Activated CD4-positive, alpha-beta T cell treated with anti-CD3 and anti-CD28 coated beads for 36 hours (primary cell): Measurements from ENCODE around the gene ACSL5. TPM values are rescaled to one million over a fixed set of nuclear protein-coding genes. Genes with fewer than 3 reads are reported as not detected.
"Not testable (repeated sequence)": the region's sequence is repeated elsewhere in the genome, so short reads cannot be mapped to it uniquely, and the experiment has no call there.

Source experiments
- ATAC-seq: fragments of 200-7000 bp; cut with Tn5 transposase; one replicate; pipeline ENCODE4 v1.10.0; 2021; ENCODE audit warnings: mild to moderate bottlenecking, moderate library complexity
- CTCF ChIA-PET: fragments of 350-600 bp; sonication (Branson Sonifier 250); formaldehyde crosslinking; loops from one replicate; lab custom pipeline; 2021; ENCODE audit warnings: antibody characterized with exemption; lab: Charles Lee
- POLR2A ChIA-PET: fragments of 350-600 bp; sonication (Branson Sonifier 250); formaldehyde crosslinking; loops from one replicate; lab custom pipeline; 2021; ENCODE audit warnings: antibody characterized with exemption, inconsistent platforms; lab: Charles Lee
- DNase-seq: peaks from one replicate; pipeline ENCODE4 v3.0.0-alpha.2; 2020
- H3K27ac Mint-ChIP-seq: one replicate; pipeline ENCODE4 v1.8.0; 2021; ENCODE audit warnings: mixed read lengths
- H3K27me3 Mint-ChIP-seq: one replicate; pipeline ENCODE4 v1.8.0; 2021; ENCODE audit warnings: mixed read lengths
- H3K36me3 Mint-ChIP-seq: one replicate; pipeline ENCODE4 v1.8.0; 2021; ENCODE audit warnings: low read depth, mixed read lengths
- H3K4me1 Mint-ChIP-seq: one replicate; pipeline ENCODE4 v1.8.0; 2021; ENCODE audit warnings: mixed read lengths
- H3K4me3 Mint-ChIP-seq: one replicate; pipeline ENCODE4 v1.8.0; 2021; ENCODE audit warnings: mild to moderate bottlenecking, moderate library complexity, mixed read lengths
- H3K9me3 Mint-ChIP-seq: one replicate; pipeline ENCODE4 v1.8.0; 2021; ENCODE audit warnings: low read depth, mixed read lengths
- intact Hi-C, 2 experiments: fragments of 100-400 bp; cut with DNase I in 1 of 2; cut with micrococcal nuclease in 1 of 2; formaldehyde crosslinking; loops; one replicate each; pipeline versions ENCODE4 v1.14.2 to v1.15.1; 2022 to 2024; cut with DNase I, micrococcal nuclease
- total RNA-seq, 2 experiments: library from RNA; stranded (reverse); gene quantifications; one replicate each; pipeline ENCODE4 v1.2.3, GENCODE V29; 2021

ACSL5 gene
- total RNA-seq, 2 experiments from 2014 or later = 32.0 to 32.1 TPM

DNA sequence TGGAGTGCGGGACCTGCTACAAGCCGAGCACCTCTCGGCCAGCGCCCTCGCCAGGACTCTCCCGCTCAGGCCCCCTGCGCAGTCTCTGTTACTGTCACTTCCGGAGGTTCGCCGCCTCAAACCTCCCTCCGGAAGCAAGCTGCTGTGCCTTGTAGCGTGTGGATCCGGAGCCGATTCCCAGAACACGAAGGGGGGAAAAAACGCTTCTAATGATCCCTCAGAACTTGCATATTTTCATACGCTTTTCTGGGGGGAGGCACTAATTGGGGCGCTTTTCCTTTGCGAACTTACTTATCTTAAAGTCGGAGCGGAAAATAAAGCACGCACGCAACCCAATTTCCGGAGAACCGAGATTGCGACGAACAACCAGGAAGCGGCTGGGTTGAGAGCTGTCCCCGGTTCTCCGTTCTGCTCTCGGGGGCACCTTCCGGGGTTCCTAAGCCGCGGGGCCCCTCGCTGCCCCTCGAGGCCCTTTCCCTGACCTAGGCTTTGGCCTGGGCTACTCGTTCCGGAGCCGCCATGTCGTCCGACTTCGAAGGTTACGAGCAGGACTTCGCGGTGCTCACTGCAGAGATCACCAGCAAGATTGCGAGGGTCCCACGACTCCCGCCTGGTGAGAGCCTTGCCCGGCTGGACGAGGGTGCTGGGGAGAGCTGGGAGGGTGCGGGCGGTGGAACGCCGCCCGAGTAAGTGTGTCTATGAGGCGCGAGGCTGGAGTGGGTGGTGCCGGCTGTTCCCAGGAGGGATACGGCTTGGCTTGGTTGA is 73.1 kb downstream of the ACSL5 start, which contains the start of the genes VTI1A and ZDHHC6:
TSS of gene VTI1A (plus strand) at position 361 of the 765 bp plus-strand sequence. CDS start at position 520, 159 bp downstream.
TSS of gene ZDHHC6 (minus strand) at position 60 of the 765 bp plus-strand sequence. CDS start 1,478 bp downstream, outside the sequence.
- POLR2A ChIA-PET = interaction anchor here (0.8 to 1.5 kb wide), 3 partner anchors 9 to 72 kb away, joined by 3 to 5 read pairs (median 4); no protein-coding TSS in a partner anchor
- Mint-ChIP-seq H3K36me3 (peaks cover 38% of the 10 kb centered on the region), H3K4me1 (peaks cover 53% of the 10 kb centered on the region), H3K27me3 (no peaks in the 10 kb centered on the region), H3K27ac (peak within 1 kb of the TSS; percentile 96), H3K4me3 (peak within 1 kb of the TSS; percentile 84), H3K9me3 (no peaks in the 10 kb centered on the region)
- DNase-seq = peak; percentile 91
- ATAC-seq = peak; percentile 90
- intact Hi-C loops = loop anchor here (1.0 to 10.0 kb wide), 6 partner anchors 24 to 264 kb away; partner anchors contain the start of gene GPAM (in 2 of the 2)
- CTCF ChIA-PET = interaction anchor here (0.7 to 2.1 kb wide), 4 partner anchors 9 to 265 kb away, joined by 3 to 8 read pairs (median 3); no protein-coding TSS in a partner anchor

DNA sequence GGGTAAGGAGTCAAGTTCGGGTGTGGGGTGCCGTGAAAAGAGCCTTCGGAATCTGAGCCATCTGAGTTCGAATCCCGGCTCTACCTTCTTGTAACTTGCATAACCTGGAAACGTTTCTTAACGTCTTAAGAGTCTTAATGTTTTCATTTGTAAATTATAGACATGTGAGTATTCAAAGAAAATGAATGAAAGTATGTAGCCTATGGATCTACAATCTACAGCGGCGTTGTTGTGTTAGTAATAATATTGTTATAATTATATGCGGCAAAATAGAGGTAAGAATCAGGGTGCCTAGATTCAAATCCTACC is 73.7 kb downstream of the ACSL5 start:
- Mint-ChIP-seq H3K27me3 (no peaks in the 10 kb centered on the region), H3K4me3 (peak overlapping the region; percentile 84), H3K36me3 (peaks cover 35% of the 10 kb centered on the region), H3K9me3 (no peaks in the 10 kb centered on the region), H3K27ac (peak overlapping the region; percentile 96), H3K4me1 (peaks cover 48% of the 10 kb centered on the region)
- no peak for DNase-seq
- no peak for ATAC-seq
- POLR2A ChIA-PET = interaction anchor here (0.8 to 1.5 kb wide), 3 partner anchors 8 to 73 kb away, joined by 3 to 5 read pairs (median 4); no protein-coding TSS in a partner anchor
- CTCF ChIA-PET = interaction anchor here (1.1 to 2.1 kb wide), 2 partner anchors 8 to 24 kb away, joined by 3 to 8 read pairs; no protein-coding TSS in a partner anchor
- intact Hi-C loops = loop anchor here (2.0 to 10.0 kb wide), 5 partner anchors 23 to 263 kb away; partner anchors contain the start of gene GPAM (in 1 of the 2)

GRCh38 chr10:112448888-112449287 is 75.0 kb downstream of the ACSL5 start:
- no peaks in the 10 kb centered on the region for H3K27me3 Mint-ChIP-seq

DNA sequence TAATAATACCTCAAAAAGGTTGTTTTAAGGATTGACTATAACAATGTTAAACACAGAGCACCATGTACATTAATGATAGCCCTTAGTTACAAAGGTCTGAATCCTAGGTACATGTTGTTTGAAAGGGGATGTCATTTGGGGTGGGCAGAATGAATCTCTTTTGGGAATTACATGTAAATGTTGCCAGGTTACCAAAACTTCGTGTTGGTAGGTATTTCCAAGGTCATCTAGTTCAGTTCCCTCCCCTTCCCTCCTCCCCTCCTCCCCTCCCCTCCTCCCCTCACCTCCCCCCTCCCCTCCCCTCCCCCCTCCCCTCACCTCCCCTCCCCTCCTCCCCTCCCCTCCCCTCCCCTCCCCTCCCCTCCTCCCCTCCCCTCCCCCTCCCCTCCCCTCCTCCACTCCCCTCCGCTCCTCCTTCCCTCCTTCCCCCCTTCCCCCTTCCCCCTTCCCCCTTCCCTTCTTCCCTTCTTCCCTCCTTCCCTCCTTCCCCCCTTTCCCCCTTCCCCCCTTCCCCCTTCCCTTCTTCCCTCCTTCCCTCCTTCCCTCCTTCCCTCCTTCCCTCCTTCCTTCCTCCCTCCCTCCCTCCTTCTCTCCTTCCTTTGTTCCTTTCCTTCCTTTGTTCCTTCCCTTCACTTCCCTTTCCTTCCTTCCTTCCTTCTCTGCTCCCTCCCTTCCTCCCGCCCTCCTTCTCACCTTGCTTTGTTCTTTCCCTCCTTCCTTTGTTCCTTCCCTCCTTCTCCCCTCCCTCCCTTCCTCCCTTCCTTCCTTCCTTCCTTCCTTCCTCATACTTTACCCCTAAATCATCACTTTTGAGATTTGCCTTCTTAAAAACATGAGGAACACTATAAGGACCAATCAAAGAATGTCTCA is 81.2 kb downstream of the ACSL5 start:
- POLR2A ChIA-PET = interaction anchor here (0.7 to 1.2 kb wide), 3 partner anchors 8 to 80 kb away, joined by 3 to 4 read pairs (median 3); partner anchors contain the start of gene VTI1A
- no peak overlapping the region for H3K4me3 Mint-ChIP-seq

More at GRCh38 chr10:112448888-112449287, 75.0 kb downstream of the ACSL5 start:
- POLR2A ChIA-PET = interaction anchor here (0.6 kb wide), 1 partner anchor 1680 kb away, joined by 6 read pairs; no protein-coding TSS in a partner anchor
- CTCF ChIA-PET = interaction anchor here (1.7 kb wide), 1 partner anchor 23 kb away, joined by 8 read pairs; no protein-coding TSS in a partner anchor
- DNase-seq (no peak), ATAC-seq (no peak)
- H3K36me3 Mint-ChIP-seq = peaks cover 30% of the 10 kb centered on the region
- H3K4me1 Mint-ChIP-seq = peaks cover 43% of the 10 kb centered on the region
- H3K27ac Mint-ChIP-seq = peak overlapping the region; percentile 5
- H3K9me3 Mint-ChIP-seq = no peaks in the 10 kb centered on the region
- intact Hi-C loops = loop anchor here in 1 of 2 experiments (5.0 to 10.0 kb wide), 2 partner anchors 72 to 264 kb away; partner anchors contain the start of gene GPAM
- peak overlapping the region; percentile 84 for H3K4me3 Mint-ChIP-seq

DNA sequence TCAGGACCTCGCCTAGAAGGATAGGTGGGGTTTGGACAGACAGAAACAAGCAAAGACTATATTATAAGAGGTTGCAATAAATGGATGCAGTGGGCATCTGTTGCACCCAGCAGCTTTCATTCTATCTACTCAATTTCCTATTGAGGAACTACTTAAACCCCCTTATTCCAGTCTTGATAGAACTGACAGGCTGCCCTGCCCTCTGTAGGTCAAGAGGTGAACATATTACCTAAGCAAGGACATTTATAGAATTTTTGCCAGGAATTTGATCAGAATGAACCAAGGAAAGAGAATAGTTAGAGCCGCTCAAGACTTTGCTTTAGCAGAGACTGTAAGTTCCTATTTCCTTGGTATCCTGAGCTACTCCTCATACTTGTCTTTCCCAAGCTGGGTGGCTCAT is 82.6 kb downstream of the ACSL5 start:
- intact Hi-C loops = no loop called here
- no peak for ATAC-seq
- CTCF ChIA-PET = interaction anchor here (0.7 to 2.1 kb wide), 3 partner anchors 11 to 16 kb away, joined by 3 to 23 read pairs (median 3); no protein-coding TSS in a partner anchor
- POLR2A ChIA-PET = interaction anchor here (0.6 to 1.2 kb wide), 3 partner anchors 11 to 81 kb away, joined by 3 to 4 read pairs (median 3); no protein-coding TSS in a partner anchor
- Mint-ChIP-seq H3K4me1 (peaks cover 29% of the 10 kb centered on the region), H3K27ac (peak overlapping the region; percentile 93), H3K9me3 (no peaks in the 10 kb centered on the region), H3K36me3 (peaks cover 10% of the 10 kb centered on the region), H3K4me3 (no peak overlapping the region), H3K27me3 (no peaks in the 10 kb centered on the region)
- DNase-seq = peak; percentile 18

More for the DNA sequence above, 81.2 kb downstream of the ACSL5 start:
- intact Hi-C loops = no loop called here
- DNase-seq (no peak), ATAC-seq (peak; percentile 14)
- CTCF ChIA-PET = interaction anchor here (0.7 to 2.1 kb wide), 6 partner anchors 8 to 884 kb away, joined by 3 to 23 read pairs (median 4); partner anchors contain the start of gene VTI1A
- Mint-ChIP-seq H3K4me1 (peaks cover 33% of the 10 kb centered on the region), H3K36me3 (peaks cover 7% of the 10 kb centered on the region), H3K9me3 (no peaks in the 10 kb centered on the region), H3K27me3 (no peaks in the 10 kb centered on the region), H3K27ac (peak overlapping the region; percentile 93)

- Mint-ChIP-seq H3K9me3 (no peaks in the 10 kb centered on the region), H3K27me3 (no peaks in the 10 kb centered on the region), H3K4me1 (peaks cover 36% of the 10 kb centered on the region), H3K4me3 (no peak overlapping the region), H3K27ac (no peak overlapping the region), H3K36me3 (peaks cover 33% of the 10 kb centered on the region)
- POLR2A ChIA-PET = no interaction called here
- DNase-seq (no peak), ATAC-seq (no peak)
- CTCF ChIA-PET = interaction anchor here (1.0 to 3.3 kb wide), 3 partner anchors 12 to 25 kb away, joined by 3 to 22 read pairs (median 7); no protein-coding TSS in a partner anchor
- intact Hi-C loops = loop anchor here (5.0 kb wide), 2 partner anchors 83 to 1222 kb away; no protein-coding TSS in a partner anchor
Observed at GRCh38 chr10:112460366-112460765, 86.5 kb downstream of the ACSL5 start.

DNA sequence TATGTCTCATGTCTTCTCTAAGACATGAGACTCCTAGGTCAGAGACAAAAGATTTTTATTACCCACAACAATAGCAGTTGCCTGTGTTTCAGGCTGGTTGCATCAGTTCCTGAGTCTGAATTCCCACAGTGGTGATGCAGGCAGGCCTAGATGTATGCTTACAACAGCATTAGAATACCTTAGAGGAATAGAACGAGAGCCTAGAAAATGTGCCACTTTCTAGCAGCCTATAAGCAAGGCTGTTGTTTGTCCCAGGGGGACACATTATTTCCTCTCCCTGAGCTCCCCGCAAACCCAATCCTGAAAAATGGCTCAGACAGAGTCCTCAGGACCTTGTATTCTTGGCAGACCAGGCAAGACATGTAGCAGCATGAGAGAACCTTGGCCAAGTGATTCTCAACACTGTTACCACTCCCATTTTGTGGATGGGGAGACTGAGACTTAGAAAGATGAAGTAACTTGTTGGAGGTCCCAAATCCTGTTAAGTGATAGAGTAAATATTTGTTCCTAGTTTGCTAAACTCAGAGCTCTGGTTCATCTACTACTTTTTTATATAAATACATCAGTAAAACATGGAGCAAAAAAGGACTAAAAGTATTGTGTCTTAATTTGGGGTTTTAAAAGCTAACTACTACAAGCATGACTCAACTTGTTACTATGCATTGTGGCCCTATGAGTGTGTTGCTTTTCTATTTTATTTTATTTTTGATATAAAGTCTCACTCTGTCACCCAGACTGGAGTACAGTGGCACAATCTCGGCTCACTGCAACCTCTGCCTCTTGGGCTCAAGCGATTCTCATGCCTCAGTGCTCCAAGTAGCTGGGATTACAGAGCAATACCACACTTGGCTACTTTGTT is 87.3 kb downstream of the ACSL5 start:
- no peak overlapping the region for H3K4me3 Mint-ChIP-seq
- POLR2A ChIA-PET = interaction anchor here (0.6 kb wide), 1 partner anchor 13 kb away, joined by 5 read pairs; no protein-coding TSS in a partner anchor
- H3K9me3 Mint-ChIP-seq = no peaks in the 10 kb centered on the region
- ATAC-seq (peak; percentile 89), DNase-seq (peak; percentile 80)
- H3K36me3 Mint-ChIP-seq = peaks cover 38% of the 10 kb centered on the region
- CTCF ChIA-PET = interaction anchor here (0.7 to 3.3 kb wide), 4 partner anchors 11 to 279 kb away, joined by 3 to 22 read pairs (median 5); no protein-coding TSS in a partner anchor
- H3K27me3 Mint-ChIP-seq = no peaks in the 10 kb centered on the region
- H3K4me1 Mint-ChIP-seq = peaks cover 33% of the 10 kb centered on the region
- intact Hi-C loops = loop anchor here (5.0 kb wide), 2 partner anchors 84 to 1221 kb away; no protein-coding TSS in a partner anchor
- H3K27ac Mint-ChIP-seq = peak overlapping the region; percentile 95

GRCh38 chr10:112464074-112464473 is 90.2 kb downstream of the ACSL5 start:
- H3K36me3 Mint-ChIP-seq = peaks cover 38% of the 10 kb centered on the region
- H3K27ac Mint-ChIP-seq, POLR2A ChIA-PET, H3K27me3 Mint-ChIP-seq, ATAC-seq, H3K4me3 Mint-ChIP-seq, H3K9me3 Mint-ChIP-seq, DNase-seq: not testable (repeated sequence)
- H3K4me1 Mint-ChIP-seq = peaks cover 24% of the 10 kb centered on the region
- CTCF ChIA-PET = interaction anchor here (0.5 to 1.9 kb wide), 2 partner anchors 8 to 663 kb away, joined by 3 to 11 read pairs; no protein-coding TSS in a partner anchor
- intact Hi-C loops = loop anchor here (5.0 kb wide), 2 partner anchors 87 to 1218 kb away; no protein-coding TSS in a partner anchor

GRCh38 chr10:112465299-112465883 is 91.5 kb downstream of the ACSL5 start:
- ChIA-PET CTCF (no interaction called here), POLR2A (no interaction called here)
- intact Hi-C loops = no loop called here
- Mint-ChIP-seq H3K9me3 (no peaks in the 10 kb centered on the region), H3K27me3 (no peaks in the 10 kb centered on the region), H3K36me3 (peaks cover 37% of the 10 kb centered on the region), H3K27ac (peak overlapping the region; percentile 9), H3K4me1 (peaks cover 19% of the 10 kb centered on the region), H3K4me3 (no peak overlapping the region)
- DNase-seq (no peak), ATAC-seq (peak; percentile 51)
